Fibroblast of skin of abdomen (primary cell): Measurements from ENCODE around the gene MICAL2.

Experiments used
- DNase-seq: peaks from one replicate; pipeline ENCODE4 v3.0.0-alpha.2; 2013

Gene MICAL2

GRCh38 chr11:12275818-12276217 is 165.4 kb downstream of the MICAL2 start:
- DNase-seq: no peak

- DNase-seq: no peak
Measured at GRCh38 chr11:12276356-12276755, 166.0 kb downstream of the MICAL2 start.

GRCh38 chr11:12276831-12277475 is 166.6 kb downstream of the MICAL2 start:
- no peak for DNase-seq

GRCh38 chr11:12278766-12279671 is 168.6 kb downstream of the MICAL2 start:
- no peak for DNase-seq

GRCh38 chr11:12279672-12280108 is 169.3 kb downstream of the MICAL2 start:
- DNase-seq: no peak

GRCh38 chr11:12280199-12280837 is 169.9 kb downstream of the MICAL2 start:
- no peak for DNase-seq

GRCh38 chr11:12280838-12281565 is 170.6 kb downstream of the MICAL2 start:
- DNase-seq: peak; percentile 31

GRCh38 chr11:12281571-12282478 is 171.4 kb downstream of the MICAL2 start:
- peak; percentile 81 for DNase-seq

GRCh38 chr11:12282676-12283075 is 172.3 kb downstream of the MICAL2 start:
- no peak for DNase-seq

- peak; percentile 89 for DNase-seq
Measured at GRCh38 chr11:12284316-12285050, 174.1 kb downstream of the MICAL2 start.

GRCh38 chr11:12285106-12285505 is 174.7 kb downstream of the MICAL2 start:
- peak; percentile 99 for DNase-seq

GRCh38 chr11:12285811-12286222 is 175.4 kb downstream of the MICAL2 start:
- DNase-seq: peak; percentile 40

GRCh38 chr11:12286606-12287005 is 176.2 kb downstream of the MICAL2 start:
- DNase-seq: no peak

GRCh38 chr11:12287009-12287373 is 176.6 kb downstream of the MICAL2 start:
- peak; percentile 99 for DNase-seq

GRCh38 chr11:12287374-12288211 is 177.2 kb downstream of the MICAL2 start:
- DNase-seq: peak; percentile 99

GRCh38 chr11:12288212-12288930 is 178.0 kb downstream of the MICAL2 start:
- peak; percentile 98 for DNase-seq

GRCh38 chr11:12288931-12289666 is 178.7 kb downstream of the MICAL2 start:
- DNase-seq: no peak
